OCI-LY3 (cell line): ENCODE measurements around the gene MAB21L3.

ENCODE experiments used
- CTCF ChIP-seq: fragments of 200-600, 300-600 bp; sonication (generic); IDR thresholded peaks from 2 replicates; pipeline ENCODE4 v1.5.1; 2014; ENCODE audit warnings: antibody characterized with exemption, low read length, low read depth
- EZH2phosphoT487 ChIP-seq: fragments of 200-600 bp; shearing (Covaris generic); IDR thresholded peaks from 2 replicates; pipeline ENCODE4 v1.6.1; 2018; ENCODE audit warnings: antibody characterized with exemption, mixed run types, low read depth

GRCh38 chr1:116166655-116167054 is 55.5 kb downstream of the MAB21L3 start:
- no peak for TF ChIP-seq CTCF
- no peak for TF ChIP-seq EZH2phosphoT487
